Keratinocyte (primary cell): ENCODE measurements around the gene KLF6.

ENCODE experiments used
- EZH2 ChIP-seq: IDR thresholded peaks from one replicate; pipeline ENCODE4 v1.6.1; 2012; ENCODE audit warnings: inconsistent platforms, mild to moderate bottlenecking, low read length, moderate library complexity
- TF ChIP-seq, protein P1 (sequence below), 3 experiments: IDR thresholded peaks in 1 of 3; conservative IDR thresholded peaks in 1 of 3; optimal IDR thresholded peaks in 1 of 3; 2 replicates in 2 of 3; 3 replicates in 1 of 3; pipeline versions ENCODE3 to v1.5.1; 2011; ENCODE audit warnings: low read length in 3 of 3, mild to moderate bottlenecking in 3 of 3, moderate library complexity in 2 of 3, control low read depth in 1 of 3, inconsistent platforms in 1 of 3; ENCODE audit not compliant: insufficient read depth in 2 of 3; ENCODE audit errors: extremely low read depth in 1 of 3

DNA sequence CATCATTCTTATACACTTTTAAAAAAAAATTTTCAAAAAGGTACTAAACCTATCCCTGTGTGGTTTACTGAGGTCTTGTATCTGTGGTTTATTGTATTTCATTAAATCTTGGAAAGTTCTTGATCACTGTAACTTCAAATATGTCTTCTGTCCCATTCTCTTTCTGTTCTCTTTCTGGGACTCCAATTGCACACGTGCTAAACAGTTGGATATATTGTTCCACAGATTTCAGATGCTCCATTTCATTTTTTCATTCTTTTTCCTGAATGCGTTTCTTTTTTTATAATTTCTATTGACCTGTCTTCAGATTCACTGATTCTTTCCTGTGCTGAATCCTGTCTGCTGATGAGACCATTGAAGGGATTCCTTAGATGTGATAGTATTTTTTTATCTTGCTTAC lies 4.6 kb upstream of the KLF6 start:
- TF ChIP-seq, protein P1, sequence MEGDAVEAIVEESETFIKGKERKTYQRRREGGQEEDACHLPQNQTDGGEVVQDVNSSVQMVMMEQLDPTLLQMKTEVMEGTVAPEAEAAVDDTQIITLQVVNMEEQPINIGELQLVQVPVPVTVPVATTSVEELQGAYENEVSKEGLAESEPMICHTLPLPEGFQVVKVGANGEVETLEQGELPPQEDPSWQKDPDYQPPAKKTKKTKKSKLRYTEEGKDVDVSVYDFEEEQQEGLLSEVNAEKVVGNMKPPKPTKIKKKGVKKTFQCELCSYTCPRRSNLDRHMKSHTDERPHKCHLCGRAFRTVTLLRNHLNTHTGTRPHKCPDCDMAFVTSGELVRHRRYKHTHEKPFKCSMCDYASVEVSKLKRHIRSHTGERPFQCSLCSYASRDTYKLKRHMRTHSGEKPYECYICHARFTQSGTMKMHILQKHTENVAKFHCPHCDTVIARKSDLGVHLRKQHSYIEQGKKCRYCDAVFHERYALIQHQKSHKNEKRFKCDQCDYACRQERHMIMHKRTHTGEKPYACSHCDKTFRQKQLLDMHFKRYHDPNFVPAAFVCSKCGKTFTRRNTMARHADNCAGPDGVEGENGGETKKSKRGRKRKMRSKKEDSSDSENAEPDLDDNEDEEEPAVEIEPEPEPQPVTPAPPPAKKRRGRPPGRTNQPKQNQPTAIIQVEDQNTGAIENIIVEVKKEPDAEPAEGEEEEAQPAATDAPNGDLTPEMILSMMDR (optimal IDR thresholded peaks at IDR 0.05 in 1 of 3, IDR thresholded peaks at IDR 0.05 in 1 of 3, conservative IDR thresholded peaks at IDR 0.05 in 1 of 3; ENCODE audit: extremely low read depth in 1 of 3, insufficient read depth in 2 of 3, low read length in 3 of 3) = no peak
- no peak for TF ChIP-seq EZH2
